Transverse colon (tissue), 3 donors: ENCODE data around the gene AOAH.

ENCODE experiments used
- CTCF ChIP-seq, 5 experiments: fragments of 200-600 bp in 3 of 5; fragments of 450-650 bp in 2 of 5; sonication (generic) in 3 of 5; IDR thresholded peaks; 1 replicate in 2 of 5; 2 replicates in 3 of 5; pipeline ENCODE4 v1.5.1; 2016 to 2017; ENCODE audit warnings: antibody characterized with exemption in 5 of 5, inconsistent platforms in 3 of 5, mild to moderate bottlenecking in 2 of 5, moderate library complexity in 1 of 5
- EP300 ChIP-seq: sonication (generic); formaldehyde crosslinking; IDR thresholded peaks from one replicate; pipeline ENCODE4 v1.6.1; 2017; ENCODE audit warnings: antibody characterized with exemption, low read depth

- TF ChIP-seq CTCF (IDR thresholded peaks at IDR 0.05) (no peak), EP300 (no peak)
Observed at GRCh38 chr7:36630112-36630650, 94.1 kb downstream of the AOAH start.
